ENCODE measurements around the gene TMEM121. TPM values are rescaled to one million over a fixed set of nuclear protein-coding genes. Genes with fewer than 3 reads are reported as not detected.

The TMEM121 gene
- total RNA-seq, 1 donor from 2014 or later = 1.5 TPM

DNA sequence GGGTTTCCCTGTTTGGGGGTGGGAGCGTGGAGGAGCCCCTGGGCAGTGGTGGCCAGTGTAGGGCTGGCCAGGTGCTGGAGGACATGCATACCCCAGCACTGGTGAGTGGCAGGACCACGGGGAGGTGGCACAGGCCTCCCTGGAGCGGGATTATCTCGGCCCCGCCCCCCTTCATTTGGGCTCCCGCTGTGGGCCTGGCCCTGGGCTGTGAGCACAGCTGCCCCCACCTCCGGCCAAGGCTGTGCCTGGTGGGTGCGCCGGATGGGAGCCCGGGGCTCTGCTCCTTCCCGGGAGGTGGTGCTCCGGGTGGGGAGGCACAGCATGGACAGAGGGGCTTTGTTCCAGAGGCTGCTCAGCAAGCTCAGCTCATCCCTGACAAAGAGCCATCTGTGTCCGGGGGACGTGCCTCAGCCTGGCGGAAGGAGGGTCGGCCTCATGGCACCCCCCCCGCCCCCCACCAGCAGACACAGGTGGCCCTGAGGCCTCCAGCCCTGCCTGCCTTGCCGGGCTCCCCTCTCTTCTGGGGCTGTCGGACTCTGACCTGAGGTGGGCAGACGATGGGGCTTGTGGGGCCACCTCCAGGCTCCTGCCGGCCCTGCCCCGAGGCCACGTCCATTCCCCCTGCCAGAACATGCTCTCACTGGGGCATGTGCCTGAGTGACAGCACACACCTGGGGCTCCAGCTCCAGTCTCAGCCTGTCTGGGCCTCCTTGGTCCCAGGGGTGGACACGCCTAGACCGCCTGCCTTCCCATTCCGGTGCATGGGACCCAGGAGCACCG is 26.9 kb upstream of the TMEM121 start:
- no peaks in the 10 kb centered on the region for H3K9me3 ChIP-seq
- ATAC-seq = no peak
- intact Hi-C loops (cut with DNase I) = loop anchor here (10.0 kb wide), 1 partner anchor 105 kb away; the partner anchor contains the start of gene TEX22
- H3K27ac ChIP-seq = no peak overlapping the region
- no peaks in the 10 kb centered on the region for H3K27me3 ChIP-seq
- DNase-seq = no peak
- TF ChIP-seq, protein P1, sequence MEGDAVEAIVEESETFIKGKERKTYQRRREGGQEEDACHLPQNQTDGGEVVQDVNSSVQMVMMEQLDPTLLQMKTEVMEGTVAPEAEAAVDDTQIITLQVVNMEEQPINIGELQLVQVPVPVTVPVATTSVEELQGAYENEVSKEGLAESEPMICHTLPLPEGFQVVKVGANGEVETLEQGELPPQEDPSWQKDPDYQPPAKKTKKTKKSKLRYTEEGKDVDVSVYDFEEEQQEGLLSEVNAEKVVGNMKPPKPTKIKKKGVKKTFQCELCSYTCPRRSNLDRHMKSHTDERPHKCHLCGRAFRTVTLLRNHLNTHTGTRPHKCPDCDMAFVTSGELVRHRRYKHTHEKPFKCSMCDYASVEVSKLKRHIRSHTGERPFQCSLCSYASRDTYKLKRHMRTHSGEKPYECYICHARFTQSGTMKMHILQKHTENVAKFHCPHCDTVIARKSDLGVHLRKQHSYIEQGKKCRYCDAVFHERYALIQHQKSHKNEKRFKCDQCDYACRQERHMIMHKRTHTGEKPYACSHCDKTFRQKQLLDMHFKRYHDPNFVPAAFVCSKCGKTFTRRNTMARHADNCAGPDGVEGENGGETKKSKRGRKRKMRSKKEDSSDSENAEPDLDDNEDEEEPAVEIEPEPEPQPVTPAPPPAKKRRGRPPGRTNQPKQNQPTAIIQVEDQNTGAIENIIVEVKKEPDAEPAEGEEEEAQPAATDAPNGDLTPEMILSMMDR (IDR thresholded peaks at IDR 0.05) = no peak
- no peak overlapping the region for H3K4me3 ChIP-seq
- H3K36me3 ChIP-seq = no peaks in the 10 kb centered on the region
- no peaks in the 10 kb centered on the region for H3K4me1 ChIP-seq

DNA sequence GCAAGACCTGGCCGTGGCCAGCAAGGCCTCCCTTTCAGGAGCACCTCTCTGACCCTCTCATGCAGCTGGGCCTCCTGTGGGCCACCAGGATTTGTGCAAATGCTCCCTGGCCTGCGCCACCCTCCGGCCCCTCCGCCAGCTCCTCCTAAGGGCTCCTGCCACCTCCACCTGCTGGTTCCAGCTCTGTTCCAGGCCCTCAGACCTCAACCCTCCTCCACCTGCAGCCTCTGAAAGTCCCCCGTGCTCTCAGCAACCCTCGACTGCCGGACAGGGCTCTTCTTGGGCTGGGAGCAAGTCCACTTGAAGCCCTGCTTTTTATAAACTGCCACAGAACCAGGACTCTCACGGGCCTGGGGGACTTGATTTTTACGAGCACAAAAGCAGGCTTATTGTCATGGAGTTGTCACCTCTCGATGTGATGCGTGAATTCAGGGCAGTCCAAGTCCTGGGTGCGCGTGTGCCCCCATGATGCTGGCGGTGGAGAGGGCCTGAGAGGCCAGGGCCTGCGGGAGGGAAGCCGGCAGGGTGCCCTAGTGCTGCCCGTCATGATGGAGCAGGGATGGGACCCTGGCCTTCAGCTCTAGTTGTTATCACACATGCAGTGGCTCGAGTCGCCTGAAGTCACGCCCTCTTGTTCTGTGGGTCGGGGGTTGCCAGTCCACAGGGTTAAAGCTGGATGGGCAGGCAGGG is 26.2 kb upstream of the TMEM121 start:
- Histone ChIP-seq H3K36me3 (no peaks in the 10 kb centered on the region), H3K9me3 (no peaks in the 10 kb centered on the region), H3K4me1 (no peaks in the 10 kb centered on the region), H3K27ac (no peak overlapping the region), H3K27me3 (no peaks in the 10 kb centered on the region), H3K4me3 (no peak overlapping the region)
- DNase-seq (peak; percentile 48), ATAC-seq (no peak)
- intact Hi-C loops (cut with DNase I) = no loop called here
- TF ChIP-seq, protein P1 (IDR thresholded peaks at IDR 0.05) = no peak

DNA sequence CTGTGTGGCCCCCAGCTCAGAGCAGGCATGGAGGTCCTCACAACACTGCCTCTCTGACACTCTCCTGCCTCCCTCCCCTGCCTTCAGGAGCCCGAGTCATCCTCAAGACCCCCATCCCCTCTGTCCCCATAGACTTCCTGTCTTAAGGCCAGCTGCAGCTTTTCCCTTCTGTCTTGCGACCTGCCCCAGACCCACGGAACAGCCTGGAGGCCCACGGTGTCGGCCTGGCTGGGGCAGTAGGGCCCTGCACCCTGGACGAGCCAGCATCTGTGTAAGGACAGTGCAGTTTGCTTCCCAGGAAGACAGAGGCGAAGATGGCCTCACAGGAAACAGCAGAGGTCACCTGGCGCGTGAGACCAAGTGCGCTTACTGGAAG is 25.7 kb upstream of the TMEM121 start:
- no peaks in the 10 kb centered on the region for H3K9me3 ChIP-seq
- TF ChIP-seq, protein P1 (IDR thresholded peaks at IDR 0.05) = no peak

GRCh38 chr14:105501504-105502291 is 24.7 kb upstream of the TMEM121 start:
- Histone ChIP-seq H3K4me1 (no peaks in the 10 kb centered on the region), H3K27ac (no peak overlapping the region), H3K9me3 (no peaks in the 10 kb centered on the region), H3K27me3 (no peaks in the 10 kb centered on the region), H3K36me3 (no peaks in the 10 kb centered on the region), H3K4me3 (no peak overlapping the region)
- DNase-seq (peak; percentile 19), ATAC-seq (no peak)
- intact Hi-C loops (cut with DNase I) = no loop called here
- TF ChIP-seq, protein P1 (IDR thresholded peaks at IDR 0.05) = no peak

More for the DNA sequence above, 25.7 kb upstream of the TMEM121 start:
- H3K4me1 ChIP-seq = no peaks in the 10 kb centered on the region
- H3K27me3 ChIP-seq = no peaks in the 10 kb centered on the region
- no peak overlapping the region for H3K27ac ChIP-seq
- peak; percentile 38 for DNase-seq
- intact Hi-C loops (cut with DNase I) = no loop called here
- no peak for ATAC-seq
- H3K36me3 ChIP-seq = no peaks in the 10 kb centered on the region
- H3K4me3 ChIP-seq = no peak overlapping the region

DNA sequence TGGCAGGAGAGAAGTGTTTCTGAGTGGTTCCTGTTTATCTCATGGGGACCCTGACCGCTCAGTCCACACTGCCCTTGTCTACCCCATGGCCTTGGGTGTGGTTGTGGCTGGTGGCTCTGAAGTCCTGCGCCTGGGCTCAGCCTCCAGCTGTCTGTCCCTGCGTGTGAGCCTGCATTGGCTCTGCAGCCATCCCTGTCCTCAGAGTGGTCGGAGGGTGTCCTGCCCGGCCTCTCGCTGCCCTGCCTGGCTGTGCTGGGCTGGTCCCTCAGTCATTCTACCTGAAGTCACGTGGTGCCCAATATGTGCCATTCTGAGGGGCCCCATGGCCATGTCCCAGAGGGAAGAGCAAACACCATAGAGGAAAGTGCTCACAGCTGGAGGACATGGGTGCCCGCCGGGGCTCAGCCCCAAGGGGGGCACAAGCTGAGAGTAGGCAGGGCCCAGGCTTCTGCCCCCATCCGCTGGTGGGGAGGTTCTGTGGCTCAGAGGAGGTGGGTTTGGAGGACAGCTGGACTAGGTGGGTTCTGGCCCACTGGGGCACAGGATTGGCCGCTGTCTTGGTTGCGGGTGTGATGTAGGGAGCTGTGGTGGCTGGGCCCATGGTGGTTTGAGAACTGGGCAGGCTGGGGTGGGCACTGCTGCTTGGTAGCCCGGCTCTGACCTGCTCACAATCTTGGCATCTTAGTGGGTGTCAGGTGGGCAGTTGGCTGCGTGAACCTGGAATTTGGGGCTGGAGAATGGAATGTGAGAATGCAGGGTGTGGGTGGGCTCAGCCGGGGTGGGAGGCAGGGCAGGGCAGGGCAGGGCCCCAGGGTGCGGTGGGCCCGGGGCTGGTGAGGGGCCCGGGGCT is 23.7 kb upstream of the TMEM121 start:
- peak; percentile 46 for DNase-seq
- TF ChIP-seq, protein P1 (IDR thresholded peaks at IDR 0.05) = no peak
- intact Hi-C loops (cut with DNase I) = no loop called here
- Histone ChIP-seq H3K4me3 (no peak overlapping the region), H3K27me3 (no peaks in the 10 kb centered on the region), H3K9me3 (no peaks in the 10 kb centered on the region), H3K4me1 (no peaks in the 10 kb centered on the region), H3K27ac (no peak overlapping the region), H3K36me3 (no peaks in the 10 kb centered on the region)
- no peak for ATAC-seq

All from upper lobe of right lung (tissue), 1 donor.